HG03064 (cell line): Measurements from ENCODE around the gene PPP2R2D.

Experiments used
- ATAC-seq: cut with Tn5 transposase; IDR thresholded peaks from one replicate; pipeline ENCODE4 v1.9.1; 2021; ENCODE audit warnings: low read depth; ENCODE audit not compliant: unreplicated experiment

The PPP2R2D gene

DNA sequence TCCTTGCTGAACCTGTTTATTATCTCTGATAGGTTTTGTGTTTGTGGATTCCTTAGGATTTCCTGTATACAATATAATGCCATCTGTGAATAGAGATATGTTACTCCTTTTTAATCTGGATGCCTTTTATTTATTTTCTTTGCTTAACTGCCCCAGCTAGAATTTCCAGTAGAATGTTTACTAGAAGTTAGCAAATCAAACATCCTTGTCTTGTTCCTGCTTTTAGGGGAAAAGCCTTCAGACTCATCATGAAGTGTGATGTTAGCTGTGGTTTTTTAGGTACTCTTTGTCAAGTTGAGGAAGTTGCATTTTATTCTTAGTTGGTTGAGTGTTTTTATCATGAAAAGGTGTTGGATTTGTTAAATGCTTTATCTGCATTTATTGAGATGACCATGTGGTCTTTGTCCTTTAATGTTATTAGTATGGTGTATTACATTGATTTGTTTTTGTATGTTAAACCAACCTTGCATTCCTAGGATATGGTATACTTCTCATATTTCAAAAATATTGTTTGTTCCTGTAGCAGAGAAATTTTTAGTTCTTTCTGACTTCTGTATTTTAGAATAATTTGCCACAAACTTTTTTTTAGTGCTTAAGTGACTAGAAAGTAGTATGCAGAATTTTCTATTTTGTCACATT is 24.3 kb downstream of the PPP2R2D start:
- no peak for ATAC-seq

DNA sequence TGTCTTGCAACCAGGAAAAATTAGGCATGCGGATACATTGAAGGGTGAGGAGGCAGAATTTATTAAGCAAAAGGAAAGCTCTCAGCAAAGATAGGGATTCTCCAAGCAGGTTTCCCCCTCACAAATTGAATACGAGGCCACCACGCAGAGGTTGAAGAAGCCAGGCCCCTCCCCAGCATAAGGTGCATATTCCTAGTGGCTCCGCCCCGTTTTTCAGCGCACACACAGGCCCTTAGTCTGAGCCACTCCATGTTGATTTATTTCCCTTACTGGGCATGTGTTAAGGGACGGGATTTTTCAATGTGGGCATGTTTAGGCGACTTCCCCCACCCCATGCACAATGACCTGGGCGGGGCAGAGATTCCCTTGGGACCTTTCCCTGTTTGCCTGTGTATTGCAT is 24.9 kb downstream of the PPP2R2D start:
- ATAC-seq: no peak

DNA sequence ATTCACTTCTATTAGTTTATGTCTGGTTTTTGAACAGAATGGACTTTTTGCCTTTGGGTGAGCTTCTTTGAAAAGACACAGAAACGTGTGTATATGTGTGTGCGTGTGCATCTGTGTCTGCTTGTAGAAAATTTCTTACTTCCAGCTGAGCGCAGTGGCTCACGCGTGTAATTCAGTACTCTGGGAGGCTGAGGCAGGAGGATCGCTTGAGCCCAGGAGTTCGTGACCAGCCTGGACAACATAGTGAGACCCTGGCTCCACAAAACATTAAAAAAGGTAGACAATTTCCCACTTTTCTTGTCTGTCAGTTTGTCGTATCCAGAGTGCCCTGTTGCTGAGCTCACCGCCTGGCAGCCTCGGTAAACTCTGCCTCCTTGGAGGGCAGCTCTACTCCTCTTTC is 25.4 kb downstream of the PPP2R2D start:
- no peak for ATAC-seq

DNA sequence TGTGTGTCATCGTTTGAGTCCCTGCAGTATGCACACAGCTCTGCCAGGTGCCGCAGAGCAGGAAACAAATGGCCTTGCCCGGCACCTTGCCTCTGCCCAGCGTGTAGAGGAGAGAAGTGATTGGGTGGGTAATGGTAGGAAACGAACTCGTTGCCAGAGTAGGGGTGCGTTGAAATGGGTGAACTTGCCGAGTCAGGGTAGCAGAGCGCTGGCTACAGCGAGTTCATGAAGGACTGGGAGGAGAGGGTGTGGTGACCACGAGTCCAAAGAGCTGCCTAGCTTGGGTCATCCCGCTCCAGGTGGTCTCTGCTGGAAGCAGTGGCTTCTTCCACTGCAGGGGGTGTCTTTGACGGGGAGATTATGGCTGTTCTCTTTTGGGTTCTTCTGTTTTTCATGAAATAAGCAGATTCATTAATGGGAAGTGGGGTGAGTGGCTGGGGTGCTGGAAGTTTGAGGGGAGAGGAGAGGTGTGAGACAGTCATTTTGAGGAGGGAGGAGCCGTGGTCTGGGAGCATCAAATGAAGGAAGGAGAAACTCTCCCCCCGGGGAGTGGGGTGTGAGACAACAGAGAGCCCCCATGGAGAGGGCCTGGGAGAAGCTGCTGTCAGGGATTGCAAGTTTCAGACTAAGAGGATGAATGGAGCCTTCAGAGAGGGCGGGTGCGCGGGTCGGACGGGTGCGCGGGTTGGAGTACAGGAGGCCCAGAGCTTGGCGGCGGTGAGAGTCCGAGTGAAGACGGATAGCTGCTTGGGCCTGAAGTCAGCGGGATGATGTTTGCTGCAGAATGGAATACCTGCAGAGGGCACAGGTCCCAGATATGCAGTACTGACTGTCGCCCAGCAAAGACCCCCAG is 26.2 kb downstream of the PPP2R2D start:
- ATAC-seq: no peak

DNA sequence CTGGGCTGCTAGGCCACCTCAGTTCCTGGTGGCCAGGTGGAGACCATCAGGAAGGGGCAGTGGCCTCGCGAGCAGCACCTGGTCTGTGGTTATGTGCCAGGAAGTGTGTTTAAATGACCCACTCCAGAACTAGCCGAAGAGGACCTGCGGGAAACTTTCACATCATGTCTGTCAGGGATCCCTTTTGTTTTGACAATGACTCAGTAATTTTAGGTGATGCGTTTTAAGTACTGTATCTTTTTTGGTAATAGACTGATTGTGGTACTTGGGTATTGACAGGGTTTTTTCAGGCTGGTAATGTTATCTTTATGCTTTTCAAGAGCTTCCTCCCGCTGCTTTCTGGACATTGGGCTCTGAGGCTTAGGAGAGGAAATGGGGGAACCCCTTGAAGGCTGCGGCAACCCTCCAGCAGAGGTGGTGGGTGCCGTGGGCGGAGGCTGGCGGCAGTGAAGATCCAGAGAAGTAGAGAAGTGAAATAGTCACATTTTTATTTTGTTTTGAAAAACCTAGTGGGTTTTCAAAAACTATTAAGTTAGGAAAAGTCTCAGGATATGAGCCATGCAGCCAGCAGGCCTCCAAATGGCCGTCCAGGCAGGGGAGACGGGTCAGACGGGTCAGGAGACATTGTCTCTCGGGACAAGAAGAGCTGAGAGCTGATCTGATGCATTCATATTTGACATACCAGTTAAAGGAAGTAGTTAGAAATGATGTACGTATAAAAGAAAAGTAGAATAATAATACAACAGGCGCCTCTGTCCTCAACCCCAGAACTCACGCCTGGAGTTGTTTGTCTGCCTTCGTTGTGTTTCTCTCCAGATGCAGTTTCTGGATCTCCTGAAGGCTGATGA is 27.7 kb downstream of the PPP2R2D start:
- peak; percentile 91 for ATAC-seq

DNA sequence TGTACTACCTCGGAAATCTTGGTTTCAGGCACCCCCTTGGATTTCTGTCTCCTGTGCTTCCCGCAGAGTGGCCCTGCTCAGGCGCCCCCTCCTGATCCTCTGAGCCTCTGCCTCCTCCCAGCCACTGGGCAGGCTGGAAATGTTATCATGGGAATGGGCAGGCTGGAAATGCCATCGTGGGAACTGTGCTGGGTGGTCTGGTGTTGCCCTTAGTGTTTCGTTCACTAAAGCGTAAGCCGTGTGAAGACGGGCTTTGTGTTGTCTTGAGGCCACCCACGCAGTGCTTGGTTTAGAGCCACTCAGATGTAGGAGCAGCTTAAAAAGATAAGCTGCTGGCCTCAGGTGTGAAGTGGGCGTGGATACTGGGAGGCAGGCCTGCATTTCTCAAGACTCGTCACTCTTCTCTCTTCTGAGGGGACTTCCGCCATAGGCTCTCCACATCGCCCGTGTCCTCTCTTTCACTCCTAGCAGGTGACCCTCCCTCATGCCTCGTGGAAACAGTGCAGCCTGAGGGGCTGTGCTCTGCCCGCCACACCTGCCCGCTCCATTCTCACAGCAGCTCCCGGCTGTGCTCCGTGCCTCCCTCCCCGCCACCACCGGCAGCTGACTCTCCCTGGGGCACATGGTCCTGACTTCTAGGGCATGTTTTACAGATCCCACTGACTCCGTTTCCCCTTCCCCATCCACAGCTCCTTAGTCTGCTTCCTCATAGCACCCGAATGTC is 28.5 kb downstream of the PPP2R2D start:
- no peak for ATAC-seq

DNA sequence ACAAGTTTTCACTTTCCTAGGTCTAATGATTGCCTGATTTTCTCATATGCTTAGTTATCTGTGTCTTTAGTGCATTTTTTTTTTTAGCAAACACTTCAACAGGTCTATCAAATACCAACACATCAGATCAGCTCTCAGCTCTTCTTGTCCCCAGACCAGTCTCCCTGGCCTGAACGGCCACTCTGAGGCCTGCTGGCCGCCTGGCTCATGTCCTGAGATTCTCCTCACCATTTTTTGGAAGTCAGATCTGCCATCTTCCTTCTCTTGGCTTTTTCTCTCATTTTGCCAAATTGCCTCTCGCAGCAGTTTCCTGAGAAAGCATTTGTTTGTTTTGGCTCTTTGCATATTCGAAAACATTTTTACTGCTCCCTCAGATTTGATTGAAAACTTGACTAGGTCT is 29.3 kb downstream of the PPP2R2D start:
- ATAC-seq: no peak

DNA sequence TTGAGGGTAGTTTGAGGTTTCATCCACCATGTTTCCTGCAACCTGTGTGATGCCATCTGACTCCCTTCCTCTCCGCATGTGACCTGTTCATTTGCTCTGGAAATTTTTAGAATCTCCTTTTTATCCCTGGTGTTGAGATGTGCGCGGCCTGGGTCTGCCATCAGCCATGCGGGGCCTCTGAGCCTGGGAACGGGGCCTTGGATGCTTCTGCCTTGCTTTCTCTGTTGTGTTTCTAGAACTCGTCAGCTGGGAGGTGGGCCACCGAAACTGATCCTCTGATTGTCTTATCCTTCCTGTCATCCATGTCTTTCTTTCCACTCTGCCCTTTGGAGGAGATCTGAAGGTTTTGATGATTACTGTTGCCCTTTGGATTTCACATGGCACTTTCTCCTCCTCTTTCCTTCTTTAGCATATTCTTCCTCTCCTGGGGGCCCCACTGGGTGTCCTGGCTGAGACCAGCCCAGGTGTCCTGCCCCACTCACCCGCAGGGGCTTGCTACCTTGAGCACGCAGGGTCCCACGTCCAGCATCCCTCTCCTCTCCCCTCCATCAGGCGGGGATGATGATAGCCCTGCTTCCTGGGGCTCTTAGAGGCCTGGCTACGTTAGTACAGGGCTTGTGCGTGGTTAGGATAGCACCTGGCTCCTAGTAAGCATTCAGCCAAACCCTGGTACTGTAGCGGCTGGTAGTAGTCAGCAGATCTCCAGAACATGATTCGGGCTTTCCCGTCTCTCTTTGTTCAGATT is 29.9 kb downstream of the PPP2R2D start:
- ATAC-seq: no peak

DNA sequence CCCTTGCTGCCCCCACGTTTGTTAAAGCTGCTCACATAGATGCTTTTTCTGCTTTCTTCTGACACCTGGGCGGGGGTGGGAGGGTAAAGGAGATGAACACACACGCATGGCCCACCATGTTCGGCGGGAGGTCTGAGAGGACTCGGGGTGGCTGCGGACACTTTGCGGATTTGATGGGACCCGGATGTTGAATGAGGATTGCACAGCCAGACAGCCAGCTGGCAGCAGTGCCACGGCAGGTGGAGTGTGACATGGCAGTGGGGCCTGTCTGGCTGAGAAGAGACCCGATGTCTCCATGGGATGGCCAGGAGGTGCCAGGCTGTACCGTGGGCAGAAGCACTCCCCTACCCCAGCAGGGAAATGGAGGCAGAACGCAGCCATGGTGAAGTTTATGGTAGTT is 31.2 kb downstream of the PPP2R2D start:
- ATAC-seq: no peak

DNA sequence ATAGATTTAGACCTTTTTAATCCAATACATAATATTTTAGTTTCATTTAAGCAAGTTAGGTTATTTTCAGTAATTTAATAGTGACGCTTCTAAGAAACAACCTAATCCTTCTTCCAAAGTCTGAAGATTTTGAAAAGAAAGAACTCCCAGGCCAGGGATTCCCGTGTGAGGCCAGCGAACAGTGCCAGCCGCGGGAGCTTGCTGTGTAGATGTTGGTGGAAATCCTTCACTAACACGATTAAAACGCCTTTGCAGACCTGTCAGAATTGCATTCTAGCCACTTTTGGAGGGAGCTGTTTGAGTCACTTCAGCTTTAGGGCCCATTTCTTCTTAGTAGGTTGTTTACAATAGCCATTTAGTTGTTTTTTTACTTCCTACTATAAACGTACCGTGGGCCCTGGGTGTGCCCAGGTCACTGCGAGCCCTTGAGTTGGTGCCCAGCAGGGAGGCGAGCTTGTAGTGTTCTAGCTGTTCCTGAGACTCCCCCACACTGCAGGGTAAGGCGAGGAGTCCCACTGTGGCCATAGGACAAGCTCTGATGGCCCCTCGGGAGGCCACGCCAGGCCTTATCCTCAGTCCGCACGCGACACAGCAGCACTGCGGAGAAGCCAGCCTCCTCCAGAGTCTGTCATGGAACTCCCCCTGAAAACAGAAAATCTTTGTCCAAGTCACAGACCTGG is 32.3 kb downstream of the PPP2R2D start:
- ATAC-seq: no peak

DNA sequence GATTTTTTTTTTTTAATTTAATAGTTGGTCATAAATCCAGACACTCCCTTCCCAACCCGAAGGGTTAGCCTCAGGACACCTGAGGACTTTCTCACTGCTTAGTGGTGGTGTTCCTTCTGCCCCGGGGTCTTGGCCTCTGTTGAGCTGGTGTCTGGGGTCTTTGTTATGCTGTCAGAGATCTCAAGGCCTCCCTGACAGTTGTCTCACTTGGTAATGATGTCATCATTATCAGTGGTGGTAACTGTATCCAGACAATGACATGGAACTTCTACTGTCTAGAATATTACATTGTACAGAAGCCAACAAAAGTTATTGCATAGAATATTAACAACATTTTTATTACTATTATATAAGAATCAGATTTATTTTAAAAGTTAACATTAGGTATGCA is 32.9 kb downstream of the PPP2R2D start:
- ATAC-seq: no peak

DNA sequence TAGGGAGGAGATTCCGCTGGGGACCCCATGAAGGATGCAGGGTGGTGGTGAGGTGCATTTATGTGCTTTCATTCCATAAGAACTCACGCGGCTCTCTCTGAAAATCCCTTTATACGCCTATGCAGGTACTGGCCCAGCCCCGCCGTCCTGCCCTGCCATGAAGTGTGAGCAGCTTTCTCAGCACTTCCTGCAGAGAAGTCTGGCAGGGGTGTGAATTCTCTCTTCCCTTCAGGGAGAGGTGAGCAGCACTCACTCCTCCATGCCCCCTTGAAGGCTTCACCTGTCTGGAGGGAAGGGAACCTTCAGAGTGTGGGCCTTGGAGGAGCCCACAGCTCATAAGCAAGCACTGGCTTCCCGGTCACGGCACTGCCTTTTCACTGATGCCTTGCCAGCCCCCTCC is 34.0 kb downstream of the PPP2R2D start:
- ATAC-seq: no peak

DNA sequence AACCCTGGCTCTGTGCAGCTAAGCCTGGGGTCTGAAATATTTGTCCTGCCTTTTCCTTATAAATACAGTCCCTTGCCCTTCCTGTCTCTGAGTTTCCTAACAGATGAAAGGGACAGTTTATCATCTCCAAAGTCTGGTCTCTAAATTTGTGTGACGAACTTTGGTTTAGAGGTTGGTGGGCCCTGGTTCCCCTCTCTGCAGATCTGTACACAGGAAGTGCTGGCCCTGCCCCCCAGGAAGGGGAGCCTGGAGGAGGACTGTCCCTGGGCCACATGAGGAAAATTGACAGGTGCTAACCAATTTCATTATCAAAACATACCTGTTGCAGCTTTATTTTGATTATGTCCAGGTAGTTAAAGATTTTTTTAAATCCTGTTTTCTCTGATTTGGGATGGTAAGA is 34.5 kb downstream of the PPP2R2D start:
- ATAC-seq: no peak

DNA sequence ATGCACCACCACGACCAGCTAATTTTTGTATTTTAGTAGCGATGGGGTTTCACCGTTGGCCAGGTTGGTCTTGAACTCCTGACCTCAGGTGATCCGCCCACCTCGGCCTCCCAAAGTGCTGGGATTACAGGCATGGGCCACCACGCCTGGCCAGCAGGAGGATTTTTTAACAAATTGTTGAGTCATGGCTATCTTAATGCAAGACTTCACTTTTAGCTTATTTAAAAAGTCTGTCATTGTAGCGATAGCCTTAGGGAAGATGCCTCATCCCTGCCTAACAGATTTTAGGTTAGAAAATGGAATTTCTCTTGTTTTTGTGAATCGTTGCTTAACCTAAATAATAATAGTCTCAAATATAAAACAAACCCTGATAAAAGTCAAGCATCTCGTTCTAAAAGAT is 35.5 kb downstream of the PPP2R2D start:
- ATAC-seq: no peak

DNA sequence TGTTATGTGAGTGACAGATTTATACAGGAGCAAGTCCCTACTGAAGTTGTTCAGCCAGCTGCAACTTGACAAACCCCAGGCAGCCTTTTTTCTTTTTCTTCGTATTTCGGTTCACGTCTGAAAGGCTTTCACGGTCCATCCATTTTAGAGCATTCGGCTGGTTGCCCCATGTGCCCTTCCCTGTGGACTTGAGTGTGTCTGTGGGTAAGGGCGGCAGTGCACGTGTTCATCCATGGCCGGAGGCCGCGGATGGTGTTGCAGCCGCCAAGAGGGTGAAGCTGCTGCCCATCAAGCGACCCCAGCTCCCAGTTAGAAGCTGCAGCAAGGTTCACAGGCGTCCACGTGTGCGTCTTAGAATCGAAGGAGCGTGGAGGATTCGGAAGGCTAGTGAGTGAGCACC is 35.9 kb downstream of the PPP2R2D start:
- ATAC-seq: no peak

DNA sequence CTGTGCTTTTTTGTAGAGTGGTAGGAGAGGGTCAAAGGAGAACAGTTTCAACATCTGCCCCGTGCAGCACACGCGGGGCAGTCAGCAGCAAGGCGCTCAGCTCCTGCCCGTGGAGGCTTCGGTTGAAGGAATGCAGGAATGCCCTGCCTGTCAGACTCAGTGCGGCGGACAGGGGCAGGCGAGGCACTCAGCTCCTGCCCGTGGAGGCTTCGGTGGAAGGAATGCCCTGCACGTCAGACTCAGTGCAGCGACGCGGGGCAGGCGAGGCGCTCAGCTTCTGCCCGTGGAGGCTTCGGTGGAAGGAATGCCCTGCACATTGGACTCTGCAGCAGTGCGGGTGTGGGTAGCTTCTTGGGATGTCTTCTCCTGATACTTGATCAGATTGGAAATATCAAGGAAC is 37.0 kb downstream of the PPP2R2D start:
- no peak for ATAC-seq

DNA sequence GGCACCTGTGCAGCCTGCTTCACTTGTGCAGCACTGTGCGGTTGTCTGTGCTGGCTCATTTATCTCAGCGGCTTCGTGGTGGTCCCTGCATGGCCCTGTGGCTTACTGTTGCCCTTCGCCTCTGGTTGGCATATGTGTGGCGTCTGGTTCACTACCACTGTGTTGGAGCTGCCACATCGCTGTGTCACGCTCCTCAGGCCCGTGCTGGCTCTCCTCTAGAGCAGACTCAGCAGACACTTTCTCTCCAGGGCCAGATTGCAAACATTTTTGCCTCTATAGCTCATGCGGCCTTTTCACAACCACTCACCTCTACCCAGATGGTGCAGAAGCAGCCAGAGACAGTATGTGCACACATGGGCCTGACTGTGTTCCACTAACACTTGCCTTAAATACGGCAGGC is 37.9 kb downstream of the PPP2R2D start:
- ATAC-seq: no peak

DNA sequence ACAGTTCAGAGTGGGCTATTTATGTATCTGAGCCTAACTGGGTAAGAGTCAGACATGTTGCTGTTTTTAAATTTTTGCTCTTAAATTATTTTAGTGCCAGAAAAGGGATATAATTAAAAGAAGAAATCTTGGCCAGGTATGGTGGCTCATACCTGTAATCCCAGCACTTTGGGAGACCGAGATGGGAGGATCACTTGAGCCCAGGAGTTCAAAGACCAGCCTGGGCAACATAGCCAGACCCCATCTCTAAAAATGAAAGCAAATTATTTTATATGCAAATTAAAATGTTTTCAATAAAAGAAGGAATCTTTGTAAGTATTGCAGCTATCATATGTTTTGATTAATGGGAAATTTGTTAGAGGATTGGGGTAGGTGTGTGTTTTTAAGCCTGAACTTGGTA is 41.6 kb downstream of the PPP2R2D start:
- no peak for ATAC-seq

DNA sequence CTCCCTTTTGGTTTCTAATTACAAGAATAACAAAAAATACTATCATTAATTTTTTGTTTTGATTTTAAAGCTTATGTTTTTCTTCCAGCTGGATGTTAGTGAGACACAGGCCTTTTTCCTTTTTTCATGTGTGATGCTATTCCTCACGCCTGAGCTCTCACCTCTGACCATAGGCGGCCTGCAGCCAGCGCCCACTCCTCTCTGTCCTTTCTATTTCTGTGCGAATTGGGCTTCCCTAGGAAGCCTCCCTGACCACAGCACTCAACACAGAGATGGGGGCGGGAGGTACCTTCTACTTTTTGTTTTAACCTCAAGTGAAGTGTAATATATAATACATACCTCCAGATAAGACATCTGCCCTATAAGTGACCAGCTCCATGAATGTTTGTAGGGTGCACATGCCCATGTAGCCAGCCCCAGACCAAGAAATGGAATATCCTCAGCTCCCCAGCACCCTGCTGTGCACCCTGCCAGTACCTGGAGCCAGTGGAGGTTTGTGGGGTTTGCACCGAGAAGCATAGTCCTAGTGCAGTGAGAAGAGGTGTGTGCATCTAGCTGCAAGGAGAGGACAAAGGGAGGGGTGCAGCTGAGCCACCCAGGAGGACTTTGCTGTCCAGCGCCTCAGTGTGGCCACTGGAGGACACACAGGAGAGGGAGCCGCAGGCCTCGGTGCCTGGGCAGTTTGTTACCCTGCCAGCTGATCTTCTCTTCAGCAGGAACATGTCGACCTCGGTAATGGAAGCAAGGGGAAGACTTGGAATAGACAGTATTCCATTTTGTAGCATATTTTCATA is 42.4 kb downstream of the PPP2R2D start:
- no peak for ATAC-seq
